Kidney capillary endothelial cell (primary cell): Measurements from ENCODE around the gene LINC01488.

Experiments used
- DNase-seq: peaks from one replicate; pipeline ENCODE4 v3.0.0-alpha.2; 2018; ENCODE audit warnings: low spot score

The LINC01488 gene

DNA sequence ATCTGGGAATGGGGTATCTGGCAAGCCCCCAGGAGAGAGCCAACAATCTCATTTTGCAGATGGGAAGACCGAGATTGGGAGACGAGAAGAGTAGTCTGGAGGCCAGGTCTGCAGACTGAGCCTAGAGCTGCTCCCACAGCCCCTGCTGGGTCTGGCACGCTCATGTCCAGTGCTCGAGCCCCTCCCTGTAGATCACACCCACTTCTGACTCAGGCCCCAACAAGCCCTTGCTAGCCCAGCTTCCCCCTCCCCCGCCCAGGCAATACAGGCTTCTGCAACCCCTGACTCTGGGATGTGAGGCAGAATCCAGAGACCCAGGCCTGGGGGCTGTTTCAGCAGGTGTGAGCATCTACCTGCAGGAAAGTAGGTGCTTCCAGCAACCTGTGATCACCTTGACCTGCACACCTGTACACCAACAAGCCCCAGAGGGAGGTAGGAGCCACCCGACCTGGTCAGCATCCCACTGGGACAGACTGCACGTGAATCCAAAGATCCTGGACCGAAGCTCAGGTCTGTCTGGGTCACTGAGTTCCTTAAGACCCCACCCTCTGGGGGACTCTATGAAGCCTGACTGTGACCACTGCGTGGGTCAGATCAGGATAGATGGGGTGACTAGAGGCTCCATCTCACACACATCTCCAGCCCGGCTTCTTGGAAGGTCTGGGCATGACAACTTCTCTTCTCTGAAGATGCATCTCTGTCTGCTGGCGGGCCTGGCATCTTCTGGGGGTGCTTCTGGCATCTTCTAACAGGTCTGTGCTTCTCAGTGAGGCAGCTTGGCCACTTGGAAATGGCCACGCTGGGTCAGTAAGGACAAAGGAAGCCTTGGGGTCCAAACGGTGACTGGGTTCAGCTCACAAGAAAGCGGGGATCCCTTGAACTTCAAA lies 29.3 kb downstream of the LINC01488 start:
- no peak for DNase-seq

DNA sequence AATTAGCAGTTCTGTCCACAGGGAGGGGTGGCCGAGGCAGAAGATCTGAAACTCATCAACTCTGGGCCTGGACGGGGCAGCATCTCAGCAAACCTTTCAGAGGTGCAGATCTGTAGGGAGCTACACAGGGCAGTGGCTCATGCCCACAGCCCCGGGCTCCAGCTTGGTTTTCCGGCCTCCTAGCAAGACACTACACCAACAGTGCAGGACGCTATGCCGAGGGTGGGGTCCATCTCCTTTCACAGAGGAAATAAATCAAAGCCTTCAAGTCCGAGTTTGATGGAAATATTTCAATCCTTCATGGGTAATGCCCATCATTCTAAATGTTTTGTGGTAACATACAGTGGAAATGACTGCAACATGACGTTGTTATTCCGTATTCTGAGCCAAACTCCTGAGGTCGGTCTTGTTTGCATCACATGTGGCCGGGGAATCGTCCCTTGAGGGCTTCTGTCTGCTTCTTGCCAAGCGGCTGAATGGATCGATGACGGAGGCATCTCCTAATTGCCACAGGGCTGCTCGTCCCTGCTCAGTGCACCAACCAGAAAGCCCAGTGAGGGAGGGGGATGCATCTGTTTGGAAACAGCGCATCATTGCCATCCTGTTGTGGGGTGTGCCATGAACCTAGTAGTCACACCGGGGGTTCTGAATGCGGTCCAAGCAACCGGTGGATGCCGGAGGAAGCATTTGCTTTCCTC lies 30.0 kb downstream of the LINC01488 start:
- DNase-seq = no peak

DNA sequence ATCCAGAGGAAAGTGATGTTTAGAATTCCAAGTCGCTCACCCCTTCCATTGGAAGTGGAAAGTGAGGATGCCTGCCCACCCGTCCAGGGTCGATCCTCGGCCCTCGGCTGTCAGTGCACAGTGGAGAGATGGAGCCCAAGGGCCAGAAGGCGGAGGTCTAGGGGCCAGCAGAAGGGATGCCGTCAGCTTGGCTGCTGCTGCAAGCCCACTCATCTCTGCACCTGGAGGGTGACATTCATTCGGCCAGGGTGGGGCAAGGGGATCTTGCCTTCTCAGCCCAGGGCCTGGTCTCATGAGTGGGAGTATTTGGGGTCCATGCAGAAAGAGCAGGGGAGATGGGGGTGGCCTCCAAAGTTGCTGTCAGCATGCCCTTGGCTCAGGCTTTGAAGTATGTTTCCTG lies 30.7 kb downstream of the LINC01488 start:
- no peak for DNase-seq

DNA sequence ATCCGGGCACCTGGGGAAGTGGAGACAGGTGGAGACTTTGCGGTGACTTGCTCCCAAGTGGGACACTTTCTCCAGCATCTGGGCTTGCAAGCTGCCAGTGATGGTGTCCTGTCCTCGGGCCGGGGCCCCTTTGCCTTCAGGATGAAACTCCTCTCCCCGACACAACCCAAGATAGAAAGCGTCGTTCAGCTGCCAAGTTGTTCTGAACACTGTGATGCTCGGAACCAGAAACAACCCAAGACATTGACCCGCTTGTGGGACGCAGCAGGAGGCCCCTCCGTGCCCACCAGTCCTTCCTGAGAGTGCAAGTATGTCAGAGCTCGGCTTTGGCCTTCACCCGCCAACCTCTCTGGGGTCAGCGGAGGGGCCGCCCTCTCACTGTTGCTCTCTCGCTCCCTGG lies 31.3 kb downstream of the LINC01488 start:
- no peak for DNase-seq

GRCh38 chr11:69513196-69513595 lies 31.7 kb downstream of the LINC01488 start:
- DNase-seq = no peak

- DNase-seq = no peak
Observed at GRCh38 chr11:69513663-69514224, 32.3 kb downstream of the LINC01488 start.

- no peak for DNase-seq
Observed at GRCh38 chr11:69514771-69515170, 33.3 kb downstream of the LINC01488 start.

DNA sequence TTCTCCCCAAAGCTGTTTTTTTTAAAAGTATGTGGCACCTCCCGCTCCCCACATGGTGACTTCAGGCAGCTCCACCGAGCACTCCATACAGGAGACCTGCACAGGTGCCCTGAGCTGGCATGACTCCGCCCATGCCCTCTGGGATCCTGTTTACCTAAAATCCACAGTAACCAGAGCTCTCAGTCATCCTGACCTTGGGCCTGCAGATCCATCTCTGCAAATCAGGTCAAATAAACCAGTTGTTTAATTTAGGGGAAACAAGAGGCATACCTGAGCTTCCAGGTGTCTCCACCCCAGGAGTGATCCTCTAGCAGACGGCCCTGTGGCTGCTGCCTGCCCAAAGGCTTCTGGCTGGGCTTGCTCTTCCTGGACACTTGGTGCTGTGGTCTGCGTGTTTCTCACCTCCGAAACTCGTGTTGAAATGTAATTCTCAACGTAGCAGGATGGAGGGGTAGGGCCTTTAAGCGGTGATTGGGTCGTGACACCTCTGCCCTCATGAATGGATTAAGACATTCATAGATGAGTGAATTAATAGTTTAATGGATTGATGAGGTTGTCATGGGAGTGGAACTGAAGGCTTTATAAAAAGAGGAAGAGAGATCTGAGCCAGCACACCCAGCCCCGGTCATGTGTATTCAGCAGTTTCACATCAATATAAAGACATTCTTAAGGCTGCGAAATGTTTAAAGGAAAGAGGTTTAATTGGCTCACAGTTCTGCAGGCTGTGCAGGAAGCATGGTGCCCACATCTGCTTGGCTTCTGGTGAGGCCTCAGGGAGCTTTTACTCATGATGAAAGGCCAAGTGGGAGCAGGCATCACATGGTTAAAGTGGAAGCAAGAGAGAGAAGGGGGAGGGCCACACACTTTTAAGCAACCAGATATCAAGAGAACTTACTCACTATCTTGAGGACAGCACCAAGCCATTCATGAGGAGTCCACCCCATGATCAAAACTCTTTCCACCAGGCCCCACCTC lies 34.1 kb downstream of the LINC01488 start:
- DNase-seq = no peak

GRCh38 chr11:69516526-69516925 lies 35.1 kb downstream of the LINC01488 start:
- DNase-seq = no peak

GRCh38 chr11:69518081-69518950 lies 36.9 kb downstream of the LINC01488 start:
- DNase-seq = no peak

DNA sequence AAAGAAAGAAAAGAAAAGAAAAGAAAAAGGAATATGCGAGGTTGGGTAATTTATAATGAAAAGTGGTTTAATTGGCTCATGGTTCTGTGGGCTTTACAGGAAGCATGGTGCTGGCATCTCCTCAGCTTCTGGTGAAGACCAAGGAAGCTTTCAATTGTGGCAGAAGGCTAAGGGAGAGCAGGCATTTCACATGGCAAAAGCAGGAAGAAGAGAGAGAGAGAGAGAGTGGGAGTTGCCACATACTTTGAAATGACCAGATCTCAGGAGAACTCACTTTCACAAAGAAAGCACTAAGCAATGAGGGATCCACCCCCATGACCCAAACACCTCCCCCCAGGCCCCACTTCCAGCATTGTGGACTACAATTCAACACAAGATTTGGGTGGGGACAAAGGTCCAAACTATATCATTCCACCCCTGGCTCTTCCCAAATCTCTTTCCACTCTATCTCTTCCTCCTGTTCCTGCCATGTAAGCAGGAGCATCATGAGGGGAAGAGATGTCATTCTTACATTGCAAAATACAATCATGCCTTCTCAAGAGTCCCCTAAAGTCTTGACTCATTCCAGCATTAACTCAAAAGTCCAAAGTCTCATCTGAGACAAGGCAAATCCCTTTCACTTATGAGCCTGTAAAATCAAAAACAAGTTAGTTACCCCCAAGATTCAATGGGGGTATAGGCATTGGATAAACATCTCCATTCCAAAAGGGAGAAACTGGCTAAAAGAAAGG lies 38.9 kb downstream of the LINC01488 start:
- DNase-seq = no peak

DNA sequence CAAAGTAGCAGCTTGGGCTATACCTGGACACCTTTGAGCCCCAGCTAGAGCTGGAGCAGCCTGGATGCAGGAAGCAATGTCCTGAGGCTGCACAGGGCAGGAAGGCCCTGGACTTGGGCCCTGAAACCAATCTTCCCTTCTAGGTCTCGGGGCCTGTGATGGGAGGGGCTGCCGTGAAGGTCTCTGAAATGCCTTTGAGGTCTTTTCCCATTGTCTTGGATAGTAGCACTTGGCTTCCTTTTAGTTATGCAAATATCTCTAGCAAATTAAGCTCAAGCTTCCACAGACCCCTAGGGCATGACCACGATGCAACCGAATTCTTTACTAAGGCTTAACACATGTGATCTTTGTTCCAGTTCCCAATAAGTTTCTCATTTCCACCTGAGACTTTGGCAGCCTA lies 40.0 kb downstream of the LINC01488 start:
- no peak for DNase-seq

GRCh38 chr11:69523453-69523852 lies 42.0 kb downstream of the LINC01488 start:
- no peak for DNase-seq

GRCh38 chr11:69524291-69524882 lies 42.9 kb downstream of the LINC01488 start:
- DNase-seq = no peak

DNA sequence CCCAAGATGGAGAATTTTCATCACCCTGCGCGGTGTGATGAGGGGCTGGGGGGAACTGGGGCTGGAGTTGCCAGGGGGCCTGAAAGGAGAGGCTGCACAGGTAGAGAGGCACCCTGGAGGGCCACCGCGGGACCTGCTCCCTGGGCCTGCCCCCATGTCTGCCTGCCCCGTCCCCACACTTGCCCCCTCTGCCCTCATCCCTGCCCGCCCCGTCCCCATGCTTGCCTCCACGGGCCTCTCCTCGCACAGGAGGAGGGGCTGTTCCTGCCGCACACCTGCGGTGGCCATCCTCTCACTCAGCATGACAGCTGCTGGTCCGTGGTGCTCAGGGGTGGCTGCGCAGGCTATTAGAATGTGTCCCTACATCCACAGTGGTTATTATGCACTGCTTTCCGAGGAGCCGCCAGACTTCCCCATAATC lies 43.5 kb downstream of the LINC01488 start:
- DNase-seq = no peak

GRCh38 chr11:69525516-69526452 lies 44.3 kb downstream of the LINC01488 start:
- DNase-seq = no peak

- no peak for DNase-seq
Observed at GRCh38 chr11:69526453-69526810, 45.0 kb downstream of the LINC01488 start.

DNA sequence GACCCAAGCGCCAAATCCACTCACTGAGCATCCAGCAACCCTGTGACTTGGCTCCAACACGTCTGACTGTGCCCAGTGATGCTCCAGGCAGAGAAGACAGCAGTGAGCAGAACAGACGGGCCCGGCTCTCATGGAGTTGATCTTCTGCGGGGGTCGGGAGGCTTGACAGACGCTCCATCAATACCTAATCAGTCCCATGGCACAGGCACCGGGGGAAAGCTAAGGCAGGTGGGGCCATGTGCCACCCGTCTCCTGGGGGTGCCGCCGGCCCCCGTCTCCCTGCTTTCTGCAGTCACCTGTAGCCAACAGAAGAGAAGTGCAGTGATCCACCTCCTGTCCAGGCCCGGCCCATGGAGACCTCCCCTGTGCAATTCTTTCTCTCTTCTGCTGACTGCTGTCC lies 47.5 kb downstream of the LINC01488 start:
- no peak for DNase-seq
